Endothelial cell of umbilical vein (primary cell): ENCODE measurements around the gene HNRNPU. TPM values are rescaled to one million over a fixed set of nuclear protein-coding genes. Genes with fewer than 3 reads are reported as not detected.

ENCODE experiments used
- BruUV-seq: library from RNA; stranded (reverse); fragments of 400-500 nt; replicated peaks from 2 replicates; lab custom pipeline; 2021; lab: Mats Ljungman, UMichigan
- CTCF ChIA-PET: fragments of 300-600, 350-600 bp; sonication (Branson Sonifier 250); formaldehyde crosslinking; loops from one replicate; lab custom pipeline; 2021; ENCODE audit warnings: antibody characterized with exemption, inconsistent platforms; lab: Charles Lee
- POLR2A ChIA-PET: fragments of 300-600, 350-600 bp; sonication (Branson Sonifier 250); formaldehyde crosslinking; loops from one replicate; lab custom pipeline; 2021; ENCODE audit warnings: antibody characterized with exemption, inconsistent platforms; lab: Charles Lee
- DNase-seq: peaks from one replicate; pipeline ENCODE4 v3.0.0-alpha.2; 2011; ENCODE audit warnings: low read depth, low spot score
- FAIRE-seq: peaks from 2 replicates; lab custom pipeline; 2011; peaks lifted over from hg19 to GRCh38; lab: Jason Lieb, UNC
- H2AFZ ChIP-seq: 2 replicates; pipeline ENCODE4 v1.6.0; 2012; ENCODE audit warnings: low read depth, low read length, control low read depth, inconsistent platforms
- H3K27ac ChIP-seq: 2 replicates; pipeline ENCODE4 v1.5.1; 2011; ENCODE audit warnings: low read depth, mild to moderate bottlenecking, control low read depth, low read length, moderate library complexity; ENCODE audit not compliant: insufficient read depth
- H3K27me3 ChIP-seq, 2 experiments: 2 replicates each; pipeline versions ENCODE4 v1.6.0 to v1.6.1; 2011; ENCODE audit warnings: low read length in 2 of 2, mixed read lengths in 1 of 2; ENCODE audit not compliant: control insufficient read depth in 2 of 2, insufficient read depth in 2 of 2
- H3K36me3 ChIP-seq, 2 experiments: 2 replicates in 1 of 2; 3 replicates in 1 of 2; pipeline ENCODE4 v1.5.1; 2011; ENCODE audit warnings: low read length in 2 of 2, mild to moderate bottlenecking in 1 of 2, moderate library complexity in 1 of 2; ENCODE audit not compliant: control insufficient read depth in 2 of 2, insufficient read depth in 2 of 2; ENCODE audit errors: extremely low read depth in 1 of 2
- H3K4me1 ChIP-seq: 3 replicates; pipeline ENCODE4 v1.5.1; 2011; ENCODE audit warnings: mild to moderate bottlenecking, low read length; ENCODE audit not compliant: control insufficient read depth, insufficient read depth; ENCODE audit errors: extremely low read depth
- H3K4me2 ChIP-seq: 2 replicates; pipeline ENCODE4 v1.6.1; 2011; ENCODE audit warnings: low read length, control low read depth, mixed read lengths; ENCODE audit not compliant: insufficient read depth
- H3K4me3 ChIP-seq, 3 experiments: fragments of 200-600 bp in 1 of 3; sonication (generic), shearing (Covaris generic) in 1 of 3; replicated peaks in 1 of 3; 2 replicates each; pipeline ENCODE4 v1.5.1; 2011 to 2016; ENCODE audit warnings: control low read depth in 3 of 3, low read length in 3 of 3, mild to moderate bottlenecking in 2 of 3, inconsistent platforms in 1 of 3, low read depth in 1 of 3, moderate library complexity in 1 of 3; ENCODE audit not compliant: insufficient read depth in 1 of 3
- H3K79me2 ChIP-seq: 2 replicates; pipeline ENCODE4 v1.6.0; 2012; ENCODE audit warnings: low read length, inconsistent platforms; ENCODE audit not compliant: control insufficient read depth, insufficient read depth
- H3K9ac ChIP-seq: replicated peaks from 2 replicates; pipeline ENCODE3; 2011; ENCODE audit warnings: low read length, control low read depth; ENCODE audit not compliant: insufficient read depth; ENCODE audit errors: extremely low read depth
- H3K9me1 ChIP-seq: replicated peaks from 3 replicates; pipeline ENCODE4 v1.6.0; 2011; ENCODE audit warnings: mild to moderate bottlenecking, low read length; ENCODE audit not compliant: control insufficient read depth, insufficient read depth; ENCODE audit errors: extremely low read depth
- H3K9me3 ChIP-seq: replicated peaks from 2 replicates; pipeline ENCODE4 v1.5.1; 2012; ENCODE audit warnings: low read length, inconsistent platforms; ENCODE audit not compliant: control insufficient read depth, insufficient read depth
- H4K20me1 ChIP-seq: replicated peaks from 2 replicates; pipeline ENCODE3; 2011; ENCODE audit warnings: mild to moderate bottlenecking, low read length; ENCODE audit not compliant: control insufficient read depth, insufficient read depth; ENCODE audit errors: extremely low read depth
- EZH2 ChIP-seq: IDR thresholded peaks from 2 replicates; pipeline ENCODE4 v1.6.1; 2012; ENCODE audit warnings: borderline replicate concordance, low read depth, mild to moderate bottlenecking, moderate library complexity, low read length, inconsistent platforms; ENCODE audit not compliant: severe bottlenecking
- GATA2 ChIP-seq: IDR thresholded peaks from 2 replicates; pipeline ENCODE4 v1.7.0; 2011; ENCODE audit warnings: low read depth, mild to moderate bottlenecking, moderate library complexity, mixed read lengths, low read length; ENCODE audit not compliant: insufficient read length, insufficient read depth
- JUN ChIP-seq: IDR thresholded peaks from 2 replicates; pipeline ENCODE4 v1.6.1; 2011; ENCODE audit warnings: borderline replicate concordance, low read depth; ENCODE audit not compliant: insufficient read length, insufficient read depth
- MYC ChIP-seq: IDR thresholded peaks from one replicate; pipeline ENCODE4 v1.6.1; 2011; ENCODE audit warnings: mild to moderate bottlenecking, low read depth, low read length
- POLR2A ChIP-seq: IDR thresholded peaks from 2 replicates; pipeline ENCODE4 v1.6.1; 2012; ENCODE audit warnings: low read depth, mild to moderate bottlenecking, control low read depth, low read length
- dilution Hi-C: fragments of 300-500 bp; cut with MboI; formaldehyde crosslinking; loops from one replicate; pipeline ENCODE4 v1.15.0; 2019; ENCODE audit warnings: low sequenced_read_pairs; ENCODE audit not compliant: extremely low pct_ligation_motif_present
- intact Hi-C: fragments of 100-400 bp; cut with micrococcal nuclease; formaldehyde crosslinking; loops from one replicate; pipeline ENCODE4 v1.10.0; 2022
- polyA plus RNA-seq, 4 experiments: library from polyadenylated mRNA; depleted of rRNA in 3 of 4; stranded (reverse) in 3 of 4; unstranded in 1 of 4; fragments of >200 nt; gene quantifications; 2 replicates each; pipeline versions ENCODE4 v1.2.1 to v1.2.3, GENCODE V29; 2011 to 2012; ENCODE audit warnings: missing spikeins in 1 of 4
- total RNA-seq: library from RNA; stranded (reverse); gene quantifications from 2 replicates; pipeline ENCODE4 v1.2.3, GENCODE V29; 2021
- TF ChIP-seq, protein P1 (sequence below): IDR thresholded peaks from 2 replicates; pipeline ENCODE4 v1.6.1; 2011; ENCODE audit not compliant: insufficient read depth, insufficient read length
- TF ChIP-seq, protein P2 (sequence below), 2 donors: IDR thresholded peaks; 1 replicate in 1 of 2; 2 replicates in 1 of 2; pipeline ENCODE4 v1.5.1; 2011; ENCODE audit warnings: low read length in 2 of 2, mild to moderate bottlenecking in 2 of 2, moderate library complexity in 2 of 2, control low read depth in 1 of 2, inconsistent platforms in 1 of 2, low read depth in 1 of 2; ENCODE audit not compliant: insufficient read depth in 1 of 2; ENCODE audit errors: extremely low read depth in 1 of 2

Gene HNRNPU
- total and polyA plus RNA-seq, 2 donors (not counting 3 experiments of a cell fraction or from before 2014, with no cell fraction given), result 68.7 to 417 TPM

DNA sequence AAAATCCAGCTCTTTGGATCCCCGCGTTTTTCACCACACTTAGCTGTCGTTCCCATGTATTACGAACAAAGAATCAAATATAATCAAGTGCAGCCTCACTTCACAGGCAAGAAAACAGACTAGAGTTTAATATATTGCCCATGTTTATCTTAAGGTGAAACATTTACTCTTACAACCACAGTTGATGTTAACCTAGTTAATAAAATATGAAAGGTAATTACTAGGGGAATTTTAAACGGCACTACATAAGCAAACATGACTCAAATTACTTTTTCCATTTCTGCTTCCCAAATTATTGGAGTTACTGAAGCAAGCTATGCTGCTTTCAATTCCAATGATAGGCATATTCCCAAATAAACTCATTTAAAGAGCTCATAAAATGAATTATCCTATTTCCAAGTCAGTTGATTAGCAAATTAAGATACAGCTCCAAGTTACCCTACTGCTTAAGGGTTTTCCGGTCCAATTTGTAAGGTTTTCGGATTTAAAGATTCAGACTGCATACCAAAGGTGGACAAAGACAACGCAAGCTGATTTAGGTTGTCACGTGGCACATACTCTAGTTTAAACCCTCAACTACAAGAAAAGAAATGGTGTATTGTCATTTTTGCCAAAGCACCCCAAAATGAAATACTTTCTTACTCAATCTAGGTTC is 22.9 kb downstream of the HNRNPU start:
- Histone ChIP-seq H3K9ac (no peak overlapping the region), H3K27ac (no peak overlapping the region), H3K9me1 (no peaks in the 10 kb centered on the region), H3K36me3 (peaks cover 14 to 41% of the 10 kb centered on the region in 2 experiments), H3K27me3 (no peaks in the 10 kb centered on the region), H3K4me1 (peaks cover 16% of the 10 kb centered on the region), H3K79me2 (peaks cover 66% of the 10 kb centered on the region), H3K9me3 (no peaks in the 10 kb centered on the region), H2AFZ (no peak overlapping the region), H3K4me2 (no peak overlapping the region), H4K20me1 (no peaks in the 10 kb centered on the region), H3K4me3 (no peak overlapping the region)
- no TSS peak for BruUV-seq
- ChIA-PET CTCF (interaction anchor here (2.3 kb wide), 1 partner anchor 201 kb away, joined by 9 read pairs; no protein-coding TSS in a partner anchor), POLR2A (no interaction called here)
- FAIRE-seq (no peak), DNase-seq (no peak)
- intact Hi-C loops (no loop called here), dilution Hi-C loops (no loop called here)
- TF ChIP-seq POLR2A, result no peak
- TF ChIP-seq, protein P1, sequence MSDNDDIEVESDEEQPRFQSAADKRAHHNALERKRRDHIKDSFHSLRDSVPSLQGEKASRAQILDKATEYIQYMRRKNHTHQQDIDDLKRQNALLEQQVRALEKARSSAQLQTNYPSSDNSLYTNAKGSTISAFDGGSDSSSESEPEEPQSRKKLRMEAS, result no peak
- TF ChIP-seq EZH2, result no peak
- TF ChIP-seq JUN, result no peak
- TF ChIP-seq, protein P2, sequence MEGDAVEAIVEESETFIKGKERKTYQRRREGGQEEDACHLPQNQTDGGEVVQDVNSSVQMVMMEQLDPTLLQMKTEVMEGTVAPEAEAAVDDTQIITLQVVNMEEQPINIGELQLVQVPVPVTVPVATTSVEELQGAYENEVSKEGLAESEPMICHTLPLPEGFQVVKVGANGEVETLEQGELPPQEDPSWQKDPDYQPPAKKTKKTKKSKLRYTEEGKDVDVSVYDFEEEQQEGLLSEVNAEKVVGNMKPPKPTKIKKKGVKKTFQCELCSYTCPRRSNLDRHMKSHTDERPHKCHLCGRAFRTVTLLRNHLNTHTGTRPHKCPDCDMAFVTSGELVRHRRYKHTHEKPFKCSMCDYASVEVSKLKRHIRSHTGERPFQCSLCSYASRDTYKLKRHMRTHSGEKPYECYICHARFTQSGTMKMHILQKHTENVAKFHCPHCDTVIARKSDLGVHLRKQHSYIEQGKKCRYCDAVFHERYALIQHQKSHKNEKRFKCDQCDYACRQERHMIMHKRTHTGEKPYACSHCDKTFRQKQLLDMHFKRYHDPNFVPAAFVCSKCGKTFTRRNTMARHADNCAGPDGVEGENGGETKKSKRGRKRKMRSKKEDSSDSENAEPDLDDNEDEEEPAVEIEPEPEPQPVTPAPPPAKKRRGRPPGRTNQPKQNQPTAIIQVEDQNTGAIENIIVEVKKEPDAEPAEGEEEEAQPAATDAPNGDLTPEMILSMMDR (IDR thresholded peaks at IDR 0.05; ENCODE audit: extremely low read depth in 1 of 2, insufficient read depth in 1 of 2, low read depth in 1 of 2, low read length in 2 of 2), result no peak
- TF ChIP-seq GATA2, result no peak
- TF ChIP-seq MYC, result no peak
